H1 (cell line): Measurements from ENCODE around the gene DIP2C. TPM values are rescaled to one million over a fixed set of nuclear protein-coding genes. Genes with fewer than 3 reads are reported as not detected.

Source experiments
- SRF ChIP-seq: IDR thresholded peaks from 2 replicates; pipeline ENCODE4 v1.6.1; 2011; ENCODE audit warnings: mild to moderate bottlenecking, low read depth, low read length, moderate library complexity
- polyA plus RNA-seq, 7 experiments: library from polyadenylated mRNA; depleted of rRNA in 3 of 7; stranded (reverse) in 5 of 7; unstranded in 2 of 7; fragments of >200 nt in 5 of 7; fragments of 200-250 nt in 2 of 7; gene quantifications; 1 replicate in 5 of 7; 2 replicates in 1 of 7; 4 replicates in 1 of 7; pipeline versions ENCODE4 v1.2.1 to v1.2.3, GENCODE V29; 2011 to 2013; ENCODE audit warnings: missing spikeins in 2 of 7, mixed read lengths in 2 of 7
- total RNA-seq: library from RNA; stranded (reverse); fragmentation: NEBNext Ultra II Directional; extraction: Animal tissue kit (Norgen Biotek cat#: 25700); gene quantifications from 2 replicates; pipeline ENCODE4 v1.2.1, GENCODE V29; 2021
- TF ChIP-seq, protein P1 (sequence below), 3 experiments: IDR thresholded peaks; 1 replicate in 2 of 3; 2 replicates in 1 of 3; pipeline versions ENCODE4 v1.5.1 to v1.6.1; 2011; ENCODE audit warnings: low read length in 3 of 3, mild to moderate bottlenecking in 3 of 3, inconsistent platforms in 2 of 3, low read depth in 1 of 3, moderate library complexity in 1 of 3; ENCODE audit not compliant: insufficient read depth in 1 of 3; ENCODE audit errors: control extremely low read depth in 1 of 3

DIP2C gene
- total and polyA plus RNA-seq, 2 of the 8 experiments (the other 6 are each of a cell fraction or from before 2014, with no cell fraction given): 3.8 to 9.3 TPM

DNA sequence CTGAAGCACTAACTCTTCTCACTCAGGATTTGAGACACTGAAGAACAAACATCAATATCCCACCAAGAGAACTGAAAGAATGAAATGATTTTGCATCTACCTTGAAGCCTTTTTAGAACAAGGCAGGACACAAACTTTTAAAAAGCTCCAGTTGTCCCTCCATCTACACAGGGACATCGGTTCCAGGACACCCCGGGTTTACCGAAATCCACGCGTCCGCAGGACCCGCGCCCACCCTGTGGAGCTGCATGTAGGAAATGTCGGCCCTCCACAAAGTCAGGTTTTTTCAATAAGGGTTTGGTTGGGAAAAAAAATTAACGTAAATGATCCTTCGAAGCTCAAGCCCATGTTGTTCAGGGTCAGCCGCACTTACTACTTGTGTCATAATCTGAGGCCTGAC lies 94.0 kb downstream of the DIP2C start (continued):
- TF ChIP-seq, protein P1, sequence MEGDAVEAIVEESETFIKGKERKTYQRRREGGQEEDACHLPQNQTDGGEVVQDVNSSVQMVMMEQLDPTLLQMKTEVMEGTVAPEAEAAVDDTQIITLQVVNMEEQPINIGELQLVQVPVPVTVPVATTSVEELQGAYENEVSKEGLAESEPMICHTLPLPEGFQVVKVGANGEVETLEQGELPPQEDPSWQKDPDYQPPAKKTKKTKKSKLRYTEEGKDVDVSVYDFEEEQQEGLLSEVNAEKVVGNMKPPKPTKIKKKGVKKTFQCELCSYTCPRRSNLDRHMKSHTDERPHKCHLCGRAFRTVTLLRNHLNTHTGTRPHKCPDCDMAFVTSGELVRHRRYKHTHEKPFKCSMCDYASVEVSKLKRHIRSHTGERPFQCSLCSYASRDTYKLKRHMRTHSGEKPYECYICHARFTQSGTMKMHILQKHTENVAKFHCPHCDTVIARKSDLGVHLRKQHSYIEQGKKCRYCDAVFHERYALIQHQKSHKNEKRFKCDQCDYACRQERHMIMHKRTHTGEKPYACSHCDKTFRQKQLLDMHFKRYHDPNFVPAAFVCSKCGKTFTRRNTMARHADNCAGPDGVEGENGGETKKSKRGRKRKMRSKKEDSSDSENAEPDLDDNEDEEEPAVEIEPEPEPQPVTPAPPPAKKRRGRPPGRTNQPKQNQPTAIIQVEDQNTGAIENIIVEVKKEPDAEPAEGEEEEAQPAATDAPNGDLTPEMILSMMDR (IDR thresholded peaks at IDR 0.05; ENCODE audit: control extremely low read depth in 1 of 3, insufficient read depth in 1 of 3, low read depth in 1 of 3, low read length in 3 of 3): no peak
- no peak for TF ChIP-seq SRF
